ENCODE results near the gene ZNF205.
"Not testable (repeated sequence)": the region's sequence is repeated elsewhere in the genome, so short reads cannot be mapped to it uniquely, and the experiment has no call there.

The ZNF205 gene

GRCh38 chr16:3112058-3112880, at the start of gene ZNF205:
Gene ZNF205, plus strand, starts transcription at chr16:3112586. Its CDS starts 845 bp downstream, at chr16:3113431.
- in situ Hi-C loops (cut with MboI; ENCODE audit: low sequenced_read_pairs) = no loop called here

DNA sequence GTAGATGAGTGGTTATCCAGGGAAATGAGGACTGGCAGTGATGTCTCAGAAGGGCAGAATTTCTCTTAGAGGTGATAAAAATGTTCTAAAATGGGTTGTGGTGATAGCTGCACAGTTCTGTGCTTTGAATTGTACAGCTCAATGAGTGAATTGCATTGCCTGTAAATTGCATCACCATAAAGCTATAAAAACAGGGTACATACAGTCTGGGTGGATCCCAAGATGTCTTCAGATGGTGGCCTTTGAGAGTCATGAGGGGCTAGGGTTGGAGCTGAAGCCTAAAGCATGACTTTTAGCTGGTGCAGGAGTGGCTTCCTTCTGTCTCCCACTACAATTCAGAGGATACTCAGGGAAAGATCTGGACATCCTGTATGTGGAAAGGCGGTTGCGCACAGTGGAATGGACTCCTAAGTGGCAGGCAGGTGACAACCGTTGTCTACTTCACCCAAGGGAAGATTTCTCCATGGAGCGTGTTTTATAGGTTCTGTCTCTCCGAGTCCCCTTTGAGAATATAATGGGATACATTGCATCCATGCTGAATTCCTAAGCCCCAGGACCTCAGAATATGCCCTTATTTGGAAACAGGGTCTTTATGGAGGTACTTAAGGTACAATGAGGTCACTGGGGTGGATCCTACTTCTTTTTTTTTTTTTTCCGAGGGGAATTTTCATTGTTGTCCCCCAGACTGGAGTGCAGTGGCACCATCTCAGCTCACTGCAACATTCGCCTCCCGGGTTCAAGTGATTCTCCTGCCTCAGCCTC, 48.6 kb upstream of the ZNF205 start:
- in situ Hi-C loops (cut with MboI; ENCODE audit: low sequenced_read_pairs) = no loop called here

GRCh38 chr16:3065069-3065741, 47.2 kb upstream of the ZNF205 start, which contains the start of gene IL32:
Gene IL32, plus strand, starts transcription at chr16:3065640. Its CDS starts 172 bp downstream, at chr16:3065812.
- in situ Hi-C loops (cut with MboI; ENCODE audit: low sequenced_read_pairs) = no loop called here

GRCh38 chr16:3065742-3066439, 46.5 kb upstream of the ZNF205 start:
- in situ Hi-C loops (cut with MboI; ENCODE audit: low sequenced_read_pairs) = no loop called here

- in situ Hi-C loops (cut with MboI; ENCODE audit: low sequenced_read_pairs) = no loop called here
These were observed 46.0 kb upstream of the ZNF205 start for GRCh38 chr16:3066440-3066748.

DNA sequence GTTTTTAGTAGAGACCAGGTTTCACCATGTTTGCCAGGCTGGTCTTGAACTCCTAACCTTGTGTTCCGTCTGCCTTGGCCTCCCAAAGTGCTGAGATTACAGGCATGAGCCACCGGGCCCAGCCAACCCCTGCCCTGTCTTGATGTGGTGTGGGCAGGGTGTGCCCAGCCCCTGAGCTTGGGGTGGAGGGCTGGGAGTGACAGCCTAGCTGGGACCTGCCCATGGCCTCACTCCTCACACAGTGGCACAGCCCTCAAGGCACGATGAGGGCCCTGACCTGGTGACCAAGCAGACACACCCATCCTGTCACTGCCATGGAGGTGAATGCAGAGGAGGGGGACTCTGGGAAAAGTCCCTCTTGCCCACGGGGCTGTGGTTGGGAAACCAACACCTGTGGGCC, 43.9 kb upstream of the ZNF205 start:
- in situ Hi-C loops (cut with MboI; ENCODE audit: low sequenced_read_pairs) = no loop called here

DNA sequence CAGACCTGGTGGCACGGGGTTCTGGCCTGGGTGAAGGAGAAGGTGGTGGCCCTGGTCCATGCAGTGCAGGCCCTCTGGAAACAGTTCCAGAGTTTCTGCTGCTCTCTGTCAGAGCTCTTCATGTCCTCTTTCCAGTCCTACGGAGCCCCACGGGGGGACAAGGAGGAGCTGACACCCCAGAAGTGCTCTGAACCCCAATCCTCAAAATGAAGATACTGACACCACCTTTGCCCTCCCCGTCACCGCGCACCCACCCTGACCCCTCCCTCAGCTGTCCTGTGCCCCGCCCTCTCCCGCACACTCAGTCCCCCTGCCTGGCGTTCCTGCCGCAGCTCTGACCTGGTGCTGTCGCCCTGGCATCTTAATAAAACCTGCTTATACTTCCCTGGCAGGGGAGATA, 43.2 kb upstream of the ZNF205 start:
- in situ Hi-C loops (cut with MboI; ENCODE audit: low sequenced_read_pairs) = not testable (repeated sequence)

GRCh38 chr16:3070608-3071111, 41.7 kb upstream of the ZNF205 start:
- in situ Hi-C loops (cut with MboI; ENCODE audit: low sequenced_read_pairs) = no loop called here

DNA sequence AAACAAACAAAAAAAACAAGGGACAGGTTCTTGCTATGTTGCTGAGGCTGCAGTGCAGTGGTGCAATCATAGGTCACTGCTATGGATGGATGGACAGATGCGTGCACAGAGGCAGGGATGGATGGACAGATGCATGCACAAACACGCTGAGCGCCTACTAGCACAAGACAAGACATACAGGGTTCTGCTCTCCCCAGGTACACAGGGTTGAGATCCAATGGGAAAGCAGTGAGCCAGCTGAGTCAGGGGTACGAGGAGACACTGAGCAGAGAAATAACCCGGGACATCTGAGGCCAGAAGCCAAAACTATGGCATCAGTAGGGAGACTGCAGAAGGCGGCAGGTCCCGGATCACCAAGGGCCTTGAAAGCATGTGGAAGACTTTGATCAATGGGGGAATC, 40.7 kb upstream of the ZNF205 start:
- in situ Hi-C loops (cut with MboI; ENCODE audit: low sequenced_read_pairs) = no loop called here

DNA sequence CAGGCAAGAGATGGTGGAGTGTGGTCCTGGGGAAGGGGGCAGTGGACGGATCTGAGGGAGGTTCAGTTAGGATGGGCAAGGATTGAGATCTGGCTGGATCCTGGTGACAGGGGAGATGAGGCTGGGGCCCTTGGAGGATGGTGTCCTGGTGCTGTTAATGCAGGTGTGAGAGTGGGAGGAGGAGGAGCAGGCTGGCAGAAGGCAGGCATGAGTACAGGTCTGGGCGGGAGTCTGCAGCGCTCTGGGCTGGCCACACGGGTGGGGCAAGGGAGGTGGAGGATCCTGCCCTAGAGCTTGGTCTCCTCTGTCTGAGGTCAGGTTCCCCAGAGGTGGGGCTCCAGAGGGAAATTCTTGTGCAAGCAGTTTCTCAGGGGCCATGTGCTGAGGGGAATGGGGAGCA, 40.2 kb upstream of the ZNF205 start:
- in situ Hi-C loops (cut with MboI; ENCODE audit: low sequenced_read_pairs) = not testable (repeated sequence)

GRCh38 chr16:3072576-3073263, 39.7 kb upstream of the ZNF205 start:
- in situ Hi-C loops (cut with MboI; ENCODE audit: low sequenced_read_pairs) = not testable (repeated sequence)

- in situ Hi-C loops (cut with MboI; ENCODE audit: low sequenced_read_pairs) = no loop called here
These were observed 38.9 kb upstream of the ZNF205 start for GRCh38 chr16:3073448-3073847.

- in situ Hi-C loops (cut with MboI; ENCODE audit: low sequenced_read_pairs) = no loop called here
These were observed 37.4 kb upstream of the ZNF205 start for GRCh38 chr16:3074860-3075522.

DNA sequence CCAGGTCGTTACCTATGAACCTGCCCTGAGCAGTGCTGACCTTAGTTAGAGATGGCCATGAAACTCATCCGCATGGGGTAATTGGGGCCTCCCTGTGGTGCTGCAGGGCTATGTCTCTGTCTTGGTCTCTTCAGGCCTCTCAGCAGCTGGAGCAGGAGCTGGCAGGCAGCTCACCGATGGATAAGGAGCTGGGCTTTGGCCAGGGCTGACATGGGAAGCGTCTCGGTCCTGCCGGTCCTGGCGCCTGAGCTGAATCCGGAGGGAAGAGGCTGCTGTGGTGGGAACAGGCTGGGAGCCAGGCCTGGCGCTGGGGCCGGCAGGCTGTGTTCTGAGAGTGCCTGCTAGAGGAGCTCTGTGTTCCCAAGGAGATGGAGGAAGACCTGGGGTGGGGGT, 36.9 kb upstream of the ZNF205 start:
- in situ Hi-C loops (cut with MboI; ENCODE audit: low sequenced_read_pairs) = no loop called here

DNA sequence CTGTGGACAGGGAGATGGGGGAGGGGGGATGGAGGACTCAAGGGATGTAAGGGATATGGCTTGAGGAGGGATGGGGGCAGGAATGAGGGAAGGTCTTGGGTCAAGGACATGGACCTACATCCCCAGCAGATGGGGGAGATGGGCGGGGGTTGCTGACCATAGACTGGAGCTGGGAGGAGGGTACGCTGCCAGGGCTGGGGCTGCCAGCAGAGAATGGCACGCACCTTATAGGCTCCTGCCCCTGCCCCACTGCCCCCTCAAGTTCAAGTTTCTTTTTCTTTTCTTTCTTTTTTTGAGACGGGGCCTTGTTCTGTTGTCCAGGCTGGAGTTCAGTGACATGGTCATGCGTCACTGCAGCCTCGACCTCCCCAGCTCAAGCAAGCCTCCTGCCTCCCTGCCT, 36.4 kb upstream of the ZNF205 start:
- in situ Hi-C loops (cut with MboI; ENCODE audit: low sequenced_read_pairs) = not testable (repeated sequence)

DNA sequence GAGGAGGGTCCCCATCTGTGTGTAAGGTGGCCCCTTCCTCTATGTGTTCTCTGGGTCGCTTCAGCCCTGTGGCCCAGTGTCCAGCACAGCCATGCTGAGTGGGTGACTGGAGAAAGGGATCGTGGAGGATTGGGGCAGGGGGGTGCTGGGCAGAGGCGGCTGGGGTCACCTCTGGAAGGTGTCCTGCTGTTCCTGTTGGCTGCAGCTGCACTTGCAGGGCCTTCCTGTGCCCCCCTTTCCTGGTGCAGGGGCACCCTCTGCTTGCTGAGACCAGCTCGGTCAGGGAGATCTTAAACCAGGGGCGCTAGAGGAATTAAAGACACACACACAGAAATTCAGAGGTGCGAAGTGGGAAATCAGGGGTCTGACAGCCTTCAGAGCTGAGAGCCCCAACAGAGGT, 35.8 kb upstream of the ZNF205 start:
- in situ Hi-C loops (cut with MboI; ENCODE audit: low sequenced_read_pairs) = no loop called here

GRCh38 chr16:3080024-3080423, 32.4 kb upstream of the ZNF205 start:
- in situ Hi-C loops (cut with MboI; ENCODE audit: low sequenced_read_pairs) = no loop called here

DNA sequence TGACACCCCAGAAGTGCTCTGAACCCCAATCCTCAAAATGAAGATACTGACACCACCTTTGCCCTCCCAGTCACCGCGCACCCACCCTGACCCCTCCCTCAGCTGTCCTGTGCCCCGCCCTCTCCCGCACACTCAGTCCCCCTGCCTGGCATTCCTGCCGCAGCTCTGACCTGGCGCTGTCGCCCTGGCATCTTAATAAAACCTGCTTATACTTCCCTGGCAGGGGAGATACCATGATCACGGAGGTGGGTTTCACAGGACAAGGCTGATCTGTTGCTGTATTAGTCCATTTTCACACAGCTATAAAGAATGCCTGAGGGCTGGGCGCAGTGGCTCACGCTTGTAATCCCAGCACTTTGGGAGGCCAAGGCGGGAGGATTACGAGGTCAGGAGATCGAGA, 30.4 kb upstream of the ZNF205 start:
- in situ Hi-C loops (cut with MboI; ENCODE audit: low sequenced_read_pairs) = not testable (repeated sequence)

DNA sequence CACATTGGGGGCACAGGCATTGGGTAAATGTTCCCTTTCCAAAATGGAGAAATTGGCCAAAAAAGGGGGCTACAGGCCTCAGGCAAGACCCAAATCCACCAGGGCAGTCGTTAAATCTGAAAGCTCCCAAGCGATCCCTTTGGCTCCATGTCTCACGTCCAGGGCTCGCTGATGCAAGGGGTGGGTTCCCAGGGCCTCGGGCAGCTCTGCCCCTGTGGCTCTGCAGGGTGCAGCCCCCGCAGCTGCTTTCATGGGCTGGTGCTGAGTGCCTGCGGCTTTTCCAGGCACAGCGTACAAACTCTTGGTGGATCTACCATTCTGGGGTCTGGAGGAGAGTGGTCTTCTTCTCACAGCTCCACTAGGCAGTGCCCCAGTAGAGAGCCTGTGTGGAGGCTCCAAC, 29.0 kb upstream of the ZNF205 start:
- in situ Hi-C loops (cut with MboI; ENCODE audit: low sequenced_read_pairs) = not testable (repeated sequence)

- in situ Hi-C loops (cut with MboI; ENCODE audit: low sequenced_read_pairs) = no loop called here
These were observed 27.9 kb upstream of the ZNF205 start for GRCh38 chr16:3084491-3084890.

Data from HL-60/S4 treated with retinoic acid at 250 ng/mL for 4 days and 3 days (cell line).